Measurements from ENCODE around the gene C1orf167.

Gene C1orf167

GRCh38 chr1:11833497-11833896 is 71.5 kb downstream of the C1orf167 start:
- H3K4me1 ChIP-seq (ENCODE audit: control extremely low read depth in 1 of 4, control insufficient read depth in 4 of 4, insufficient read depth in 4 of 4, low read length in 3 of 4) = no peaks in the 10 kb centered on the region
- no peak overlapping the region for H3K4me3 ChIP-seq (ENCODE audit: control insufficient read depth in 1 of 7, extremely low read depth in 1 of 7, insufficient read depth in 4 of 7, low read depth in 2 of 7, low read length in 6 of 7)
- H3K9me3 ChIP-seq (ENCODE audit: control extremely low read depth in 1 of 5, control insufficient read depth in 4 of 5, insufficient read depth in 2 of 5, low read depth in 1 of 5, low read length in 4 of 5) = no peaks in the 10 kb centered on the region
- CTCF ChIA-PET = no interaction called here
- 92% methylated on average over 6 of the region's 8 CpGs for WGBS (ENCODE audit: insufficient coverage)
- no peaks in the 10 kb centered on the region for H3K27me3 ChIP-seq (replicated peaks in 2 of 5; ENCODE audit: control insufficient read depth in 4 of 5, insufficient read depth in 5 of 5, low read length in 4 of 5)
- no peak overlapping the region for H3K27ac ChIP-seq (ENCODE audit: insufficient read depth in 1 of 2, low read depth in 1 of 2, low read length in 2 of 2, poor library complexity in 1 of 2, severe bottlenecking in 2 of 2)
- no peak for DNase-seq
- POLR2A ChIA-PET = no interaction called here
- H3K36me3 ChIP-seq (ENCODE audit: control insufficient read depth in 4 of 4, insufficient read depth in 4 of 4, low read length in 3 of 4) = peaks cover 8 to 88% (median 69%) of the 10 kb centered on the region in 4 experiments

GRCh38 chr1:11833900-11834299 is 71.9 kb downstream of the C1orf167 start:
- WGBS (ENCODE audit: insufficient coverage) = 97% methylated on average over 12 of the region's 13 CpGs
- no peaks in the 10 kb centered on the region for H3K9me3 ChIP-seq (ENCODE audit: control extremely low read depth in 1 of 5, control insufficient read depth in 4 of 5, insufficient read depth in 2 of 5, low read depth in 1 of 5, low read length in 4 of 5)
- no peaks in the 10 kb centered on the region for H3K4me1 ChIP-seq (ENCODE audit: control extremely low read depth in 1 of 4, control insufficient read depth in 4 of 4, insufficient read depth in 4 of 4, low read length in 3 of 4)
- H3K4me3 ChIP-seq (ENCODE audit: control insufficient read depth in 1 of 7, extremely low read depth in 1 of 7, insufficient read depth in 4 of 7, low read depth in 2 of 7, low read length in 6 of 7) = no peak overlapping the region
- ChIA-PET POLR2A (no interaction called here), CTCF (no interaction called here)
- no peak overlapping the region for H3K27ac ChIP-seq (ENCODE audit: insufficient read depth in 1 of 2, low read depth in 1 of 2, low read length in 2 of 2, poor library complexity in 1 of 2, severe bottlenecking in 2 of 2)
- no peaks in the 10 kb centered on the region for H3K27me3 ChIP-seq (replicated peaks in 2 of 5; ENCODE audit: control insufficient read depth in 4 of 5, insufficient read depth in 5 of 5, low read length in 4 of 5)
- no peak for DNase-seq
- peaks cover 8 to 87% (median 67%) of the 10 kb centered on the region in 4 experiments for H3K36me3 ChIP-seq (ENCODE audit: control insufficient read depth in 4 of 4, insufficient read depth in 4 of 4, low read length in 3 of 4)

- CTCF ChIA-PET = interaction anchor here (0.6 to 10.1 kb wide), 3 partner anchors 18 to 408 kb away, joined by 3 to 97 read pairs (median 3); no protein-coding TSS in a partner anchor
- DNase-seq = no peak
- POLR2A ChIA-PET = no interaction called here
- Histone ChIP-seq H3K36me3 (ENCODE audit: control insufficient read depth in 4 of 4, insufficient read depth in 4 of 4, low read length in 3 of 4) (peaks cover 9 to 91% (median 68%) of the 10 kb centered on the region in 4 experiments), H3K9me3 (ENCODE audit: control extremely low read depth in 1 of 5, control insufficient read depth in 4 of 5, insufficient read depth in 2 of 5, low read depth in 1 of 5, low read length in 4 of 5) (no peaks in the 10 kb centered on the region), H3K4me3 (ENCODE audit: control insufficient read depth in 1 of 7, extremely low read depth in 1 of 7, insufficient read depth in 4 of 7, low read depth in 2 of 7, low read length in 6 of 7) (no peak overlapping the region), H3K27me3 (replicated peaks in 2 of 5; ENCODE audit: control insufficient read depth in 4 of 5, insufficient read depth in 5 of 5, low read length in 4 of 5) (no peaks in the 10 kb centered on the region), H3K27ac (ENCODE audit: insufficient read depth in 1 of 2, low read depth in 1 of 2, low read length in 2 of 2, poor library complexity in 1 of 2, severe bottlenecking in 2 of 2) (no peak overlapping the region), H3K4me1 (ENCODE audit: control extremely low read depth in 1 of 4, control insufficient read depth in 4 of 4, insufficient read depth in 4 of 4, low read length in 3 of 4) (peaks cover 0 to 8% (median 4%) of the 10 kb centered on the region in 4 experiments)
- WGBS (ENCODE audit: insufficient coverage) = 98% methylated on average over 19 of the region's 28 CpGs
Measured at GRCh38 chr1:11835441-11836225, 73.6 kb downstream of the C1orf167 start.

- ChIA-PET POLR2A (interaction anchor here (6.3 kb wide), 1 partner anchor 71 kb away, joined by 41 read pairs; no protein-coding TSS in a partner anchor), CTCF (interaction anchor here (0.9 to 10.1 kb wide), 12 partner anchors 18 to 144 kb away, joined by 3 to 97 read pairs (median 4); no protein-coding TSS in a partner anchor)
- Histone ChIP-seq H3K27ac (ENCODE audit: insufficient read depth in 1 of 2, low read depth in 1 of 2, low read length in 2 of 2, poor library complexity in 1 of 2, severe bottlenecking in 2 of 2) (no peak overlapping the region), H3K4me3 (ENCODE audit: control insufficient read depth in 1 of 7, extremely low read depth in 1 of 7, insufficient read depth in 4 of 7, low read depth in 2 of 7, low read length in 6 of 7) (no peak overlapping the region), H3K9me3 (ENCODE audit: control extremely low read depth in 1 of 5, control insufficient read depth in 4 of 5, insufficient read depth in 2 of 5, low read depth in 1 of 5, low read length in 4 of 5) (no peaks in the 10 kb centered on the region), H3K4me1 (ENCODE audit: control extremely low read depth in 1 of 4, control insufficient read depth in 4 of 4, insufficient read depth in 4 of 4, low read length in 3 of 4) (peaks cover 3 to 24% (median 18%) of the 10 kb centered on the region in 4 experiments), H3K36me3 (ENCODE audit: control insufficient read depth in 4 of 4, insufficient read depth in 4 of 4, low read length in 3 of 4) (peaks cover 9 to 98% (median 69%) of the 10 kb centered on the region in 4 experiments), H3K27me3 (replicated peaks in 2 of 5; ENCODE audit: control insufficient read depth in 4 of 5, insufficient read depth in 5 of 5, low read length in 4 of 5) (no peaks in the 10 kb centered on the region)
- 97% methylated on average over 26 of the region's 36 CpGs for WGBS (ENCODE audit: insufficient coverage)
- DNase-seq = no peak
Measured at GRCh38 chr1:11836955-11837766, 75.2 kb downstream of the C1orf167 start.

- Histone ChIP-seq H3K36me3 (ENCODE audit: control insufficient read depth in 4 of 4, insufficient read depth in 4 of 4, low read length in 3 of 4) (peaks cover 9 to 97% (median 66%) of the 10 kb centered on the region in 4 experiments), H3K9me3 (ENCODE audit: control extremely low read depth in 1 of 5, control insufficient read depth in 4 of 5, insufficient read depth in 2 of 5, low read depth in 1 of 5, low read length in 4 of 5) (no peaks in the 10 kb centered on the region), H3K4me3 (ENCODE audit: control insufficient read depth in 1 of 7, extremely low read depth in 1 of 7, insufficient read depth in 4 of 7, low read depth in 2 of 7, low read length in 6 of 7) (no peak overlapping the region), H3K27me3 (replicated peaks in 2 of 5; ENCODE audit: control insufficient read depth in 4 of 5, insufficient read depth in 5 of 5, low read length in 4 of 5) (no peaks in the 10 kb centered on the region), H3K4me1 (ENCODE audit: control extremely low read depth in 1 of 4, control insufficient read depth in 4 of 4, insufficient read depth in 4 of 4, low read length in 3 of 4) (peaks cover 5 to 31% (median 25%) of the 10 kb centered on the region in 4 experiments), H3K27ac (ENCODE audit: insufficient read depth in 1 of 2, low read depth in 1 of 2, low read length in 2 of 2, poor library complexity in 1 of 2, severe bottlenecking in 2 of 2) (no peak overlapping the region)
- no peak for DNase-seq
- WGBS (ENCODE audit: insufficient coverage) = 93% methylated on average over 11 of the region's 11 CpGs
- CTCF ChIA-PET = interaction anchor here (0.6 to 10.1 kb wide), 20 partner anchors 10 to 189 kb away, joined by 3 to 97 read pairs (median 4); no protein-coding TSS in a partner anchor
- POLR2A ChIA-PET = interaction anchor here (0.9 to 6.3 kb wide), 3 partner anchors 32 to 72 kb away, joined by 3 to 41 read pairs (median 4); partner anchors contain the start of genes CLCN6 and MTHFR
Measured at GRCh38 chr1:11837767-11838348, 75.9 kb downstream of the C1orf167 start.

- 71% methylated on average over 39 of the region's 40 CpGs for WGBS (ENCODE audit: insufficient coverage)
- Histone ChIP-seq H3K36me3 (ENCODE audit: control insufficient read depth in 4 of 4, insufficient read depth in 4 of 4, low read length in 3 of 4) (peaks cover 9 to 93% (median 62%) of the 10 kb centered on the region in 4 experiments), H3K27me3 (replicated peaks in 2 of 5; ENCODE audit: control insufficient read depth in 4 of 5, insufficient read depth in 5 of 5, low read length in 4 of 5) (no peaks in the 10 kb centered on the region), H3K27ac (ENCODE audit: insufficient read depth in 1 of 2, low read depth in 1 of 2, low read length in 2 of 2, poor library complexity in 1 of 2, severe bottlenecking in 2 of 2) (no peak overlapping the region), H3K9me3 (ENCODE audit: control extremely low read depth in 1 of 5, control insufficient read depth in 4 of 5, insufficient read depth in 2 of 5, low read depth in 1 of 5, low read length in 4 of 5) (no peaks in the 10 kb centered on the region), H3K4me3 (ENCODE audit: control insufficient read depth in 1 of 7, extremely low read depth in 1 of 7, insufficient read depth in 4 of 7, low read depth in 2 of 7, low read length in 6 of 7) (no peak overlapping the region), H3K4me1 (ENCODE audit: control extremely low read depth in 1 of 4, control insufficient read depth in 4 of 4, insufficient read depth in 4 of 4, low read length in 3 of 4) (peaks cover 8 to 37% (median 33%) of the 10 kb centered on the region in 4 experiments)
- ChIA-PET CTCF (interaction anchor here (0.6 to 10.1 kb wide), 20 partner anchors 9 to 188 kb away, joined by 3 to 97 read pairs (median 3); no protein-coding TSS in a partner anchor), POLR2A (interaction anchor here (0.9 to 6.3 kb wide), 3 partner anchors 33 to 71 kb away, joined by 3 to 41 read pairs (median 4); partner anchors contain the start of genes CLCN6 and MTHFR)
- peak; percentile 56 to 78 (median 70) for DNase-seq
Measured at GRCh38 chr1:11838349-11839272, 76.6 kb downstream of the C1orf167 start.

All from common myeloid progenitor, CD34-positive (primary cell).